ENCODE results near the gene GDE1.

GRCh38 chr16:19567560-19567959 is 45.7 kb upstream of the GDE1 start:
- TF ChIP-seq CTCF (conservative IDR thresholded peaks at IDR 0.05 in 1 of 2, IDR thresholded peaks at IDR 0.05 in 1 of 2; ENCODE audit: extremely low read depth in 1 of 2, insufficient read depth in 1 of 2, low read depth in 1 of 2, low read length in 2 of 2) (no peak), EZH2 (IDR thresholded peaks at IDR 0.05; ENCODE audit: borderline replicate concordance, low read length) (no peak)
